ENCODE measurements around the gene MOB3A.

- TF ChIP-seq EP300 (IDR thresholded peaks at IDR 0.05; ENCODE audit: borderline replicate concordance in 1 of 2, low read depth in 2 of 2, low read length in 2 of 2) (no peak), E2F6 (IDR thresholded peaks at IDR 0.05) (no peak), CTCF (IDR thresholded peaks at IDR 0.05; ENCODE audit: control extremely low read depth in 1 of 3, insufficient read depth in 1 of 3, low read depth in 1 of 3, low read length in 3 of 3) (no peak), CBX8 (IDR thresholded peaks at IDR 0.05; ENCODE audit: borderline replicate concordance, low read depth, low read length) (no peak)
Measured at GRCh38 chr19:2048104-2048958, 47.8 kb downstream of the MOB3A start.

Data from H1 (cell line).